Endothelial cell of umbilical vein (primary cell): Measurements from ENCODE around the gene SIAH3. TPM values are rescaled to one million over a fixed set of nuclear protein-coding genes. Genes with fewer than 3 reads are reported as not detected.

Experiments
- BruUV-seq: library from RNA; stranded (reverse); fragments of 400-500 nt; replicated peaks from 2 replicates; lab custom pipeline; 2021; lab: Mats Ljungman, UMichigan
- CTCF ChIA-PET: fragments of 300-600, 350-600 bp; sonication (Branson Sonifier 250); formaldehyde crosslinking; loops from one replicate; lab custom pipeline; 2021; ENCODE audit warnings: antibody characterized with exemption, inconsistent platforms; lab: Charles Lee
- POLR2A ChIA-PET: fragments of 300-600, 350-600 bp; sonication (Branson Sonifier 250); formaldehyde crosslinking; loops from one replicate; lab custom pipeline; 2021; ENCODE audit warnings: antibody characterized with exemption, inconsistent platforms; lab: Charles Lee
- DNase-seq: peaks from one replicate; pipeline ENCODE4 v3.0.0-alpha.2; 2011; ENCODE audit warnings: low read depth, low spot score
- FAIRE-seq: peaks from 2 replicates; lab custom pipeline; 2011; peaks lifted over from hg19 to GRCh38; lab: Jason Lieb, UNC
- H2AFZ ChIP-seq: 2 replicates; pipeline ENCODE4 v1.6.0; 2012; ENCODE audit warnings: low read depth, low read length, control low read depth, inconsistent platforms
- H3K27ac ChIP-seq: 2 replicates; pipeline ENCODE4 v1.5.1; 2011; ENCODE audit warnings: low read depth, mild to moderate bottlenecking, control low read depth, low read length, moderate library complexity; ENCODE audit not compliant: insufficient read depth
- H3K27me3 ChIP-seq, 2 experiments: 2 replicates each; pipeline versions ENCODE4 v1.6.0 to v1.6.1; 2011; ENCODE audit warnings: low read length in 2 of 2, mixed read lengths in 1 of 2; ENCODE audit not compliant: control insufficient read depth in 2 of 2, insufficient read depth in 2 of 2
- H3K36me3 ChIP-seq, 2 experiments: 2 replicates in 1 of 2; 3 replicates in 1 of 2; pipeline ENCODE4 v1.5.1; 2011; ENCODE audit warnings: low read length in 2 of 2, mild to moderate bottlenecking in 1 of 2, moderate library complexity in 1 of 2; ENCODE audit not compliant: control insufficient read depth in 2 of 2, insufficient read depth in 2 of 2; ENCODE audit errors: extremely low read depth in 1 of 2
- H3K4me1 ChIP-seq: 3 replicates; pipeline ENCODE4 v1.5.1; 2011; ENCODE audit warnings: mild to moderate bottlenecking, low read length; ENCODE audit not compliant: control insufficient read depth, insufficient read depth; ENCODE audit errors: extremely low read depth
- H3K4me2 ChIP-seq: 2 replicates; pipeline ENCODE4 v1.6.1; 2011; ENCODE audit warnings: low read length, control low read depth, mixed read lengths; ENCODE audit not compliant: insufficient read depth
- H3K4me3 ChIP-seq, 3 experiments: fragments of 200-600 bp in 1 of 3; sonication (generic), shearing (Covaris generic) in 1 of 3; replicated peaks in 1 of 3; 2 replicates each; pipeline ENCODE4 v1.5.1; 2011 to 2016; ENCODE audit warnings: control low read depth in 3 of 3, low read length in 3 of 3, mild to moderate bottlenecking in 2 of 3, inconsistent platforms in 1 of 3, low read depth in 1 of 3, moderate library complexity in 1 of 3; ENCODE audit not compliant: insufficient read depth in 1 of 3
- H3K79me2 ChIP-seq: 2 replicates; pipeline ENCODE4 v1.6.0; 2012; ENCODE audit warnings: low read length, inconsistent platforms; ENCODE audit not compliant: control insufficient read depth, insufficient read depth
- H3K9ac ChIP-seq: replicated peaks from 2 replicates; pipeline ENCODE3; 2011; ENCODE audit warnings: low read length, control low read depth; ENCODE audit not compliant: insufficient read depth; ENCODE audit errors: extremely low read depth
- H3K9me1 ChIP-seq: replicated peaks from 3 replicates; pipeline ENCODE4 v1.6.0; 2011; ENCODE audit warnings: mild to moderate bottlenecking, low read length; ENCODE audit not compliant: control insufficient read depth, insufficient read depth; ENCODE audit errors: extremely low read depth
- H3K9me3 ChIP-seq: replicated peaks from 2 replicates; pipeline ENCODE4 v1.5.1; 2012; ENCODE audit warnings: low read length, inconsistent platforms; ENCODE audit not compliant: control insufficient read depth, insufficient read depth
- H4K20me1 ChIP-seq: replicated peaks from 2 replicates; pipeline ENCODE3; 2011; ENCODE audit warnings: mild to moderate bottlenecking, low read length; ENCODE audit not compliant: control insufficient read depth, insufficient read depth; ENCODE audit errors: extremely low read depth
- CTCF ChIP-seq, 2 donors: IDR thresholded peaks; 1 replicate in 1 of 2; 2 replicates in 1 of 2; pipeline ENCODE4 v1.5.1; 2011; ENCODE audit warnings: low read length in 2 of 2, mild to moderate bottlenecking in 2 of 2, moderate library complexity in 2 of 2, control low read depth in 1 of 2, inconsistent platforms in 1 of 2, low read depth in 1 of 2; ENCODE audit not compliant: insufficient read depth in 1 of 2; ENCODE audit errors: extremely low read depth in 1 of 2
- EZH2 ChIP-seq: IDR thresholded peaks from 2 replicates; pipeline ENCODE4 v1.6.1; 2012; ENCODE audit warnings: borderline replicate concordance, low read depth, mild to moderate bottlenecking, moderate library complexity, low read length, inconsistent platforms; ENCODE audit not compliant: severe bottlenecking
- FOS ChIP-seq: IDR thresholded peaks from 2 replicates; pipeline ENCODE4 v1.6.1; 2011; ENCODE audit warnings: mild to moderate bottlenecking, low read length, moderate library complexity, borderline replicate concordance; ENCODE audit not compliant: insufficient read depth
- GATA2 ChIP-seq: IDR thresholded peaks from 2 replicates; pipeline ENCODE4 v1.7.0; 2011; ENCODE audit warnings: low read depth, mild to moderate bottlenecking, moderate library complexity, mixed read lengths, low read length; ENCODE audit not compliant: insufficient read length, insufficient read depth
- JUN ChIP-seq: IDR thresholded peaks from 2 replicates; pipeline ENCODE4 v1.6.1; 2011; ENCODE audit warnings: borderline replicate concordance, low read depth; ENCODE audit not compliant: insufficient read length, insufficient read depth
- MAX ChIP-seq: IDR thresholded peaks from 2 replicates; pipeline ENCODE4 v1.6.1; 2011; ENCODE audit not compliant: insufficient read depth, insufficient read length
- MYC ChIP-seq: IDR thresholded peaks from one replicate; pipeline ENCODE4 v1.6.1; 2011; ENCODE audit warnings: mild to moderate bottlenecking, low read depth, low read length
- POLR2A ChIP-seq: IDR thresholded peaks from 2 replicates; pipeline ENCODE4 v1.6.1; 2012; ENCODE audit warnings: low read depth, mild to moderate bottlenecking, control low read depth, low read length
- POLR2AphosphoS5 ChIP-seq: IDR thresholded peaks from 2 replicates; pipeline ENCODE4 v1.6.1; 2012; ENCODE audit warnings: low read depth, mild to moderate bottlenecking, control low read depth, low read length, moderate library complexity; ENCODE audit not compliant: insufficient read depth
- dilution Hi-C: fragments of 300-500 bp; cut with MboI; formaldehyde crosslinking; loops from one replicate; pipeline ENCODE4 v1.15.0; 2019; ENCODE audit warnings: low sequenced_read_pairs; ENCODE audit not compliant: extremely low pct_ligation_motif_present
- intact Hi-C: fragments of 100-400 bp; cut with micrococcal nuclease; formaldehyde crosslinking; loops from one replicate; pipeline ENCODE4 v1.10.0; 2022
- polyA plus RNA-seq, 4 experiments: library from polyadenylated mRNA; depleted of rRNA in 3 of 4; stranded (reverse) in 3 of 4; unstranded in 1 of 4; fragments of >200 nt; gene quantifications; 2 replicates each; pipeline versions ENCODE4 v1.2.1 to v1.2.3, GENCODE V29; 2011 to 2012; ENCODE audit warnings: missing spikeins in 1 of 4
- total RNA-seq: library from RNA; stranded (reverse); gene quantifications from 2 replicates; pipeline ENCODE4 v1.2.3, GENCODE V29; 2021

SIAH3 gene
- total and polyA plus RNA-seq, 2 donors (not counting 3 experiments of a cell fraction or from before 2014, with no cell fraction given) = 0.03 TPM; not detected in 1

GRCh38 chr13:45825387-45825650 is 26.2 kb downstream of the SIAH3 start:
- no peak overlapping the region for H3K27ac ChIP-seq
- H3K4me2 ChIP-seq = no peak overlapping the region
- no peaks in the 10 kb centered on the region for H3K36me3 ChIP-seq
- H2AFZ ChIP-seq = no peak overlapping the region
- H3K79me2 ChIP-seq = no peaks in the 10 kb centered on the region
- DNase-seq (no peak), FAIRE-seq (no peak)
- no peak for TF ChIP-seq POLR2A
- no peak for TF ChIP-seq CTCF (IDR thresholded peaks at IDR 0.05; ENCODE audit: extremely low read depth in 1 of 2, insufficient read depth in 1 of 2, low read depth in 1 of 2, low read length in 2 of 2)
- TF ChIP-seq MYC = no peak
- TF ChIP-seq GATA2 = no peak
- TF ChIP-seq POLR2AphosphoS5 = no peak
- TF ChIP-seq EZH2 = no peak
- no peak for TF ChIP-seq MAX
- TF ChIP-seq FOS = no peak
- no peak for TF ChIP-seq JUN
- no peaks in the 10 kb centered on the region for H4K20me1 ChIP-seq
- POLR2A ChIA-PET = no interaction called here
- CTCF ChIA-PET = interaction anchor here (0.8 to 1.5 kb wide), 3 partner anchors 9 to 36 kb away, joined by 3 to 6 read pairs (median 3); no protein-coding TSS in a partner anchor
- no TSS peak for BruUV-seq
- H3K9ac ChIP-seq = no peak overlapping the region
- H3K9me1 ChIP-seq = no peaks in the 10 kb centered on the region
- intact Hi-C loops = no loop called here
- no peaks in the 10 kb centered on the region for H3K4me1 ChIP-seq
- no peak overlapping the region for H3K4me3 ChIP-seq
- H3K27me3 ChIP-seq = no peaks in the 10 kb centered on the region
- dilution Hi-C loops = no loop called here
- H3K9me3 ChIP-seq = no peaks in the 10 kb centered on the region
